ENCODE results near the gene ING5.

The ING5 gene

DNA sequence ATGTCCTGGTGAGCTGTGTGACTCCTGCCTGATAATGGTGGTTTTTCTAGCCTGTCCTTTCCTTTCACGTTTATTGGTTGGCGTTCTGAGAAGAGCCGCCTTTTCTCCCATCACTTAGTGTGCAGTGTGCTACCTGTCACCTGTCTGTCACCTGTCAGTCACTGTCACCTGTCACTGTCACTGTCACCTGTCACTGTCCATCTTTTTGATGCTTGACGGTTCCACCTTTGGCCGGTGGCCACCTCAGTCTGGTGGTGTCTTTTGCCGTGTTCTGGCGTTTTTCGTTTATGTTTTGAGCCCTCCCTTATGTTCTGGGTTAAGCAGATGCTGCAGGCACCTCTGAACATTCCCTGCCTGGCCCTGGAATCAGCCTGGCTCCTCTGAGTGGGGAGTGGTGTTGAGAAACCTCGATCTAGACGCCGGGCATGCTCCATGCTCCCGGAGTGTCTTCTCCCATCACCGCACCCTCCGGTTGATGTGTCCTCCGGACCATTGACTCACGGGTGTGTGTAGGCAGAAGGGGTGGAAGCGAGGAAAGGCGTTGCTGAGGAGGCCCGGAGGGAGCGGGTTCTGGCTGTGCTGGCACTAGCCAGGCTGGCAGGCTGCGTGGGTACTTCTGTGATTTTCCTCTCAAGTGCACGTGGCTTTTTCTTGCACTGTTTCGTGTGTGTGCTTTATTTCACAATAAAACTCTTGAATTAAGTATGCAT, 36.0 kb upstream of the ING5 start:
- DNase-seq (ENCODE audit: low read depth) = no peak
- TF ChIP-seq MYC (IDR thresholded peaks at IDR 0.05; ENCODE audit: low read depth, low read length) (no peak), POLR2A (IDR thresholded peaks at IDR 0.05; ENCODE audit: extremely low read depth, insufficient read length) (no peak)
- TF ChIP-seq, protein P1, sequence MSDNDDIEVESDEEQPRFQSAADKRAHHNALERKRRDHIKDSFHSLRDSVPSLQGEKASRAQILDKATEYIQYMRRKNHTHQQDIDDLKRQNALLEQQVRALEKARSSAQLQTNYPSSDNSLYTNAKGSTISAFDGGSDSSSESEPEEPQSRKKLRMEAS (IDR thresholded peaks at IDR 0.05; ENCODE audit: low read depth, low read length) = no peak
- TF ChIP-seq, protein P2, sequence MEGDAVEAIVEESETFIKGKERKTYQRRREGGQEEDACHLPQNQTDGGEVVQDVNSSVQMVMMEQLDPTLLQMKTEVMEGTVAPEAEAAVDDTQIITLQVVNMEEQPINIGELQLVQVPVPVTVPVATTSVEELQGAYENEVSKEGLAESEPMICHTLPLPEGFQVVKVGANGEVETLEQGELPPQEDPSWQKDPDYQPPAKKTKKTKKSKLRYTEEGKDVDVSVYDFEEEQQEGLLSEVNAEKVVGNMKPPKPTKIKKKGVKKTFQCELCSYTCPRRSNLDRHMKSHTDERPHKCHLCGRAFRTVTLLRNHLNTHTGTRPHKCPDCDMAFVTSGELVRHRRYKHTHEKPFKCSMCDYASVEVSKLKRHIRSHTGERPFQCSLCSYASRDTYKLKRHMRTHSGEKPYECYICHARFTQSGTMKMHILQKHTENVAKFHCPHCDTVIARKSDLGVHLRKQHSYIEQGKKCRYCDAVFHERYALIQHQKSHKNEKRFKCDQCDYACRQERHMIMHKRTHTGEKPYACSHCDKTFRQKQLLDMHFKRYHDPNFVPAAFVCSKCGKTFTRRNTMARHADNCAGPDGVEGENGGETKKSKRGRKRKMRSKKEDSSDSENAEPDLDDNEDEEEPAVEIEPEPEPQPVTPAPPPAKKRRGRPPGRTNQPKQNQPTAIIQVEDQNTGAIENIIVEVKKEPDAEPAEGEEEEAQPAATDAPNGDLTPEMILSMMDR (IDR thresholded peaks at IDR 0.05; ENCODE audit: low read depth, low read length) = no peak
- H3K4me3 ChIP-seq (ENCODE audit: low read depth, low read length) = peak overlapping the region; percentile 12

DNA sequence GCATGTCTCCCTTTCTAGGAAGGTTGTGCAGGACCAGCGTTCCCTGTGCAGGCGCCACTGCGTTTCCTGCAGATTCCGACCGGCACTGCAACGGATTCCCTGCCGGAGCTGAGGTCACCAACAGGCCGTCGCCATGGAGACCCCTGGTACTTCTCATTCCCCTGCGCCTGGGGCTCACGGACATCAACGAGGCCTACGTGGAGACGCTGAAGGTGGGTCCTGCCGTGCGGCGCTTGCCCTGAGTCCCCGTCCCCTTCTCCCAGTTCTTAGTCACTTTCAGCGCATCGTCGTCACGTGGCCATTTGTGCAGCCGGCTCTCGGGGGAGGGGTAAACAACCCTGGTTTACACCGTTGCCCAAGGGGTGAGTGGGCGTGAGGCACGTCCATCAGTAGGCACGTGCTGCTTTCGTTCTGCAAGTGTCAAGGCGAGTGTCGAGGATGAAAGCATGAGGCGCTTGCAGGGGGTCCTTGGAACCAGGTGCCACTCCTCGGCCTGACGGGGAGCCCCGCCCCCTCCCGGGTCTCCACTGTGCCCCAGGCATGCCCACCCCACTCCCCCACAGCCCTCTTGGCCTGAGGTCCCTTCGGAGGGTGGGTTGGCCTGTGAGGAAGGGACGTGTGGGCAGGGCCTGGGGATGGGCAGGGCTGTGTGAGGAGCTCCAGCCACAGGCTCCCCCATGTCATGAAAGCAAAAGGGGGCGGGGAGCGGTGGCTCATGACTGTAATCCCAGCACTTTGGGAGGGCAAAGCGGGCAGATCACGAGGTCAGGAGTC, 35.0 kb upstream of the ING5 start:
- H3K4me3 ChIP-seq (ENCODE audit: low read depth, low read length) = no peak overlapping the region
- no peak for DNase-seq (ENCODE audit: low read depth)
- TF ChIP-seq, protein P1 (IDR thresholded peaks at IDR 0.05; ENCODE audit: low read depth, low read length) = no peak
- TF ChIP-seq, protein P2 (IDR thresholded peaks at IDR 0.05; ENCODE audit: low read depth, low read length) = no peak
- TF ChIP-seq MYC (IDR thresholded peaks at IDR 0.05; ENCODE audit: low read depth, low read length) = no peak
- TF ChIP-seq POLR2A (IDR thresholded peaks at IDR 0.05; ENCODE audit: extremely low read depth, insufficient read length) = no peak

DNA sequence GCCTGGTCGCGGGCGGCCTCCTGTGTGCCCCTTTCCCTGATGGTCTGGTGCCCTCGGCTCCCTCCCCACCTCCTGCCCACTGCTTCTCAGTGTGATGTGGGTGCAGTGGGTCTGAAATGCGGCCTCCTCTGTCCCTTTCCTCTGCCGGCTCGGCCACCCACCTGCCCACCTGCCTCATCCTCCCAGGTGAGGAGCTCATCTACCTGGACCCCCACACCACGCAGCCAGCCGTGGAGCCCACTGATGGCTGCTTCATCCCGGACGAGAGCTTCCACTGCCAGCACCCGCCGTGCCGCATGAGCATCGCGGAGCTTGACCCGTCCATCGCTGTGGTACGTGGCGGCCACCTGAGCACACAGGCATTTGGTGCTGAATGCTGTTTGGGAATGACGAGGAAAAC, 33.5 kb upstream of the ING5 start:
- DNase-seq (ENCODE audit: low read depth) = no peak
- TF ChIP-seq, protein P1 (IDR thresholded peaks at IDR 0.05; ENCODE audit: low read depth, low read length) = no peak
- TF ChIP-seq POLR2A (IDR thresholded peaks at IDR 0.05; ENCODE audit: extremely low read depth, insufficient read length) (no peak), MYC (IDR thresholded peaks at IDR 0.05; ENCODE audit: low read depth, low read length) (no peak)
- TF ChIP-seq, protein P2 (IDR thresholded peaks at IDR 0.05; ENCODE audit: low read depth, low read length) = no peak
- H3K4me3 ChIP-seq (ENCODE audit: low read depth, low read length) = no peak overlapping the region

DNA sequence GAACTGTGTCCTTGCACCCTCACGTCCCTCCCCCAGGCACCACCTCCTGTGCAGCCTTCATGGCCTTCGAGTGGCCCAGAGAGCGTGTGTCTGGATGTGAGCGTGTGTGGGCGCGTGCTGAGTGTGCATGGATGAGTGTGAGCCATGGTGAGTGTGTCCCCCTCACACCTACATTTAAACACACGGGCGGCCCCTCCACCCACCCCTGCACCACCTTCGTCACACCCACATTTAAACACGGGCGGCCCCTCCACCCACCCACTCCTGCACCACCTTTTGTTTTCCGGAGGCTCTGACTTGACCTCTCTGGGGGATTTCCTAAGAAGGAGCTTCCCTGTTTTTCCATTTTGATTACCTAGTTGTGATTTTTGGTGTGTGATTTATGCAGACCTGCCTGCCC, 33.0 kb upstream of the ING5 start:
- no peak for DNase-seq (ENCODE audit: low read depth)
- TF ChIP-seq MYC (IDR thresholded peaks at IDR 0.05; ENCODE audit: low read depth, low read length) (no peak), POLR2A (IDR thresholded peaks at IDR 0.05; ENCODE audit: extremely low read depth, insufficient read length) (no peak)
- TF ChIP-seq, protein P2 (IDR thresholded peaks at IDR 0.05; ENCODE audit: low read depth, low read length) = no peak
- TF ChIP-seq, protein P1 (IDR thresholded peaks at IDR 0.05; ENCODE audit: low read depth, low read length) = no peak
- no peak overlapping the region for H3K4me3 ChIP-seq (ENCODE audit: low read depth, low read length)

DNA sequence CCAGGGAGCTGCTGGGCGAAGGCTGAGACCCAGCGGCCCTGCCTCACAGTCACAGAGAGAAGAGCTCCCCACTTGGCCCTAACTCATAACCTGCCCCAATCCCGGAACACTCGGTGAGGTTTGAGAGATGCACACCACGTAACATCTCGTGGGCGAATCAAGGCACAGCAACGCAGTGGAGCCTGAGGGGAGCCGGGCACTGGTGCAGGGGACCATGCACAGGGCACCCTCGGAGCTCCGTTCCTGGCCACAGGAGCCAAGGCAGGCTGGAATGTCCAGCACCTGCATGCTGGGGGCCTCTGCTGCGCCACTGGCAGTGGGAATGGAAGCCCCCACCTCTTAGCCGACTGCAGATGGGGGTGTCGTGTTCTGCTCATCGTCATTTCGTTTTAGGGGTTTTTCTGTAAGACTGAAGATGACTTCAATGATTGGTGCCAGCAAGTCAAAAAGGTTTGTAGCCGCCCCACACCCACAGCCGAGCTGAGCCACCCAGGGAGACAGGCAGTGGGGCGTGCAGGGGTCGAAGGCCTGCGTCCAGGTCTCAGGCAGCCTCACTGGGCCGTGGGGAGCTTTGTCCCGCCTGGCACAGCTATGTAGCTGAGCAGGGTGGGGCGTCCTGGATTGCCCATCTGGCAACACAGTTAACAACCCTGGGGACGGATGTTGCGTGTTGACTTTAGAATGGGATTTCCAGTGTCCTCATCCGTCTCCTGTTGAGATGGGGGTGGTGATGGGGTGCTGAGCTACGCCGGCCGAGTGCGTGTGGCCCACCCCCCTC, 31.3 kb upstream of the ING5 start:
- H3K4me3 ChIP-seq (ENCODE audit: low read depth, low read length) = no peak overlapping the region
- TF ChIP-seq MYC (IDR thresholded peaks at IDR 0.05; ENCODE audit: low read depth, low read length) (no peak), POLR2A (IDR thresholded peaks at IDR 0.05; ENCODE audit: extremely low read depth, insufficient read length) (no peak)
- DNase-seq (ENCODE audit: low read depth) = no peak

Measured in NB4 (cell line).